ENCODE results near the gene HES1.

DNA sequence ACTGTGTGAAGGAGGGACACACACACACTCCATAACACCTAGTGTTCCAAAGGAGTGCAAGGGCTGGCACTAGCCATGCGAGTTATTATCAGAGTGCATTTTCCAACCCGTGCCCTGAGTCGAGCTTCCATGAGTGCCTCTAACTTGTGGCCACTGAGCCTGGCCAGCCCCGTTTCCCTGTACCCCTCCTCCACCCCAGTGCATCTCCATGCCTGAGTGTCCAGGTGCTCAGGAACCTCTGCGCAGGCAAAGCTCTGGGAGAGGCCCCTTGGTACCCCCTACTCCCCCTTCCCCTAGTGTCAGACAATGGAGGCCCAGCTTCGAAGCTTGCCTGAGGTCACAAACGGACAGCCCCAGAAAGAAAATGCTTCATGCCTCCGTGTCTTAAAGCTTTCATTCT is 45.2 kb upstream of the HES1 start:
- no peak for TF ChIP-seq CBX5 (IDR thresholded peaks at IDR 0.05; ENCODE audit: low read depth)
- TF ChIP-seq, protein P1, sequence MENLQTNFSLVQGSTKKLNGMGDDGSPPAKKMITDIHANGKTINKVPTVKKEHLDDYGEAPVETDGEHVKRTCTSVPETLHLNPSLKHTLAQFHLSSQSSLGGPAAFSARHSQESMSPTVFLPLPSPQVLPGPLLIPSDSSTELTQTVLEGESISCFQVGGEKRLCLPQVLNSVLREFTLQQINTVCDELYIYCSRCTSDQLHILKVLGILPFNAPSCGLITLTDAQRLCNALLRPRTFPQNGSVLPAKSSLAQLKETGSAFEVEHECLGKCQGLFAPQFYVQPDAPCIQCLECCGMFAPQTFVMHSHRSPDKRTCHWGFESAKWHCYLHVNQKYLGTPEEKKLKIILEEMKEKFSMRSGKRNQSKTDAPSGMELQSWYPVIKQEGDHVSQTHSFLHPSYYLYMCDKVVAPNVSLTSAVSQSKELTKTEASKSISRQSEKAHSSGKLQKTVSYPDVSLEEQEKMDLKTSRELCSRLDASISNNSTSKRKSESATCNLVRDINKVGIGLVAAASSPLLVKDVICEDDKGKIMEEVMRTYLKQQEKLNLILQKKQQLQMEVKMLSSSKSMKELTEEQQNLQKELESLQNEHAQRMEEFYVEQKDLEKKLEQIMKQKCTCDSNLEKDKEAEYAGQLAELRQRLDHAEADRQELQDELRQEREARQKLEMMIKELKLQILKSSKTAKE (IDR thresholded peaks at IDR 0.05; ENCODE audit: low read depth, poor library complexity, severe bottlenecking), result no peak
- TF ChIP-seq POLR2AphosphoS2 (IDR thresholded peaks at IDR 0.05; ENCODE audit: low read depth, low read length), result no peak
- TF ChIP-seq, protein P2, sequence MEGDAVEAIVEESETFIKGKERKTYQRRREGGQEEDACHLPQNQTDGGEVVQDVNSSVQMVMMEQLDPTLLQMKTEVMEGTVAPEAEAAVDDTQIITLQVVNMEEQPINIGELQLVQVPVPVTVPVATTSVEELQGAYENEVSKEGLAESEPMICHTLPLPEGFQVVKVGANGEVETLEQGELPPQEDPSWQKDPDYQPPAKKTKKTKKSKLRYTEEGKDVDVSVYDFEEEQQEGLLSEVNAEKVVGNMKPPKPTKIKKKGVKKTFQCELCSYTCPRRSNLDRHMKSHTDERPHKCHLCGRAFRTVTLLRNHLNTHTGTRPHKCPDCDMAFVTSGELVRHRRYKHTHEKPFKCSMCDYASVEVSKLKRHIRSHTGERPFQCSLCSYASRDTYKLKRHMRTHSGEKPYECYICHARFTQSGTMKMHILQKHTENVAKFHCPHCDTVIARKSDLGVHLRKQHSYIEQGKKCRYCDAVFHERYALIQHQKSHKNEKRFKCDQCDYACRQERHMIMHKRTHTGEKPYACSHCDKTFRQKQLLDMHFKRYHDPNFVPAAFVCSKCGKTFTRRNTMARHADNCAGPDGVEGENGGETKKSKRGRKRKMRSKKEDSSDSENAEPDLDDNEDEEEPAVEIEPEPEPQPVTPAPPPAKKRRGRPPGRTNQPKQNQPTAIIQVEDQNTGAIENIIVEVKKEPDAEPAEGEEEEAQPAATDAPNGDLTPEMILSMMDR (IDR thresholded peaks at IDR 0.05 in 2 of 3, conservative IDR thresholded peaks at IDR 0.05 in 1 of 3; ENCODE audit: control insufficient read depth in 2 of 3, extremely low read depth in 1 of 3, insufficient read depth in 1 of 3, low read depth in 3 of 3, low read length in 3 of 3), result no peak
- TF ChIP-seq, protein P3, sequence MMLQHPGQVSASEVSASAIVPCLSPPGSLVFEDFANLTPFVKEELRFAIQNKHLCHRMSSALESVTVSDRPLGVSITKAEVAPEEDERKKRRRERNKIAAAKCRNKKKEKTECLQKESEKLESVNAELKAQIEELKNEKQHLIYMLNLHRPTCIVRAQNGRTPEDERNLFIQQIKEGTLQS (IDR thresholded peaks at IDR 0.05; ENCODE audit: borderline replicate concordance, extremely low read depth, low read depth, low read length), result no peak
- TF ChIP-seq POLR2AphosphoS5 (IDR thresholded peaks at IDR 0.05; ENCODE audit: low read length), result no peak
- TF ChIP-seq POLR2A (IDR thresholded peaks at IDR 0.05; ENCODE audit: low read depth, low read length), result no peak

All from GM12878 (cell line).